A673 (cell line): ENCODE measurements around the gene TRAK1. TPM values are rescaled to one million over a fixed set of nuclear protein-coding genes. Genes with fewer than 3 reads are reported as not detected.

ENCODE experiments used
- BruUV-seq: library from RNA; stranded (reverse); fragments of 400-500 nt; replicated peaks from 2 replicates; lab custom pipeline; 2021; lab: Mats Ljungman, UMichigan
- CTCF ChIA-PET: fragments of 300-600 bp; sonication (Branson Sonifier 250); formaldehyde crosslinking; loops from one replicate; lab custom pipeline; 2022; ENCODE audit warnings: antibody characterized with exemption; lab: Charles Lee
- POLR2A ChIA-PET: fragments of 300-600 bp; sonication (Branson Sonifier 250); formaldehyde crosslinking; loops from one replicate; lab custom pipeline; 2022; ENCODE audit warnings: antibody characterized with exemption; ENCODE audit not compliant: low non-redundant PET; lab: Charles Lee
- DNase-seq: peaks from one replicate; pipeline ENCODE4 v3.0.0-alpha.2; 2015; ENCODE audit warnings: low spot score
- H3K27ac ChIP-seq: fragments of 200-600 bp; sonication (generic); 2 replicates; pipeline ENCODE4 v1.5.1; 2016; ENCODE audit warnings: mixed run types, low read depth, mild to moderate bottlenecking, mixed read lengths, antibody characterized with exemption, low read length; ENCODE audit not compliant: poor library complexity, severe bottlenecking
- H3K27me3 ChIP-seq: fragments of 200-600 bp; sonication (generic); replicated peaks from 2 replicates; pipeline ENCODE4 v1.6.1; 2017; ENCODE audit warnings: mixed run types, low read depth, mild to moderate bottlenecking, mixed read lengths, antibody characterized with exemption, low read length; ENCODE audit not compliant: insufficient read depth, poor library complexity
- H3K36me3 ChIP-seq: fragments of 200-600 bp; sonication (generic); 2 replicates; pipeline ENCODE4 v1.6.1; 2016; ENCODE audit warnings: mixed run types, mild to moderate bottlenecking, mixed read lengths, antibody characterized with exemption, low read length; ENCODE audit not compliant: insufficient read depth, poor library complexity, severe bottlenecking
- H3K4me1 ChIP-seq: fragments of 200-600 bp; sonication (generic); 2 replicates; pipeline ENCODE4 v1.6.1; 2017; ENCODE audit warnings: mixed run types, mild to moderate bottlenecking, mixed read lengths, antibody characterized with exemption, low read length; ENCODE audit not compliant: insufficient read depth, poor library complexity, severe bottlenecking
- H3K4me3 ChIP-seq: fragments of 200-600 bp; sonication (generic); 2 replicates; pipeline ENCODE4 v1.5.1; 2016; ENCODE audit warnings: low read depth, mixed run types, mild to moderate bottlenecking, mixed read lengths, low read length; ENCODE audit not compliant: poor library complexity, severe bottlenecking
- H3K9me3 ChIP-seq: fragments of 200-600 bp; sonication (generic); 2 replicates; pipeline ENCODE4 v1.6.1; 2016; ENCODE audit warnings: mixed run types, low read depth, mild to moderate bottlenecking, mixed read lengths, antibody characterized with exemption, low read length; ENCODE audit not compliant: poor library complexity, severe bottlenecking
- EZH2 ChIP-seq: fragments of 200-600 bp; sonication (generic); IDR thresholded peaks from 2 replicates; pipeline ENCODE4 v1.6.1; 2017; ENCODE audit warnings: borderline replicate concordance, low read depth, mild to moderate bottlenecking, mixed read lengths, antibody characterized with exemption, low read length; ENCODE audit not compliant: poor library complexity, severe bottlenecking
- intact Hi-C: fragments of 100-400 bp; cut with micrococcal nuclease; formaldehyde crosslinking; loops from one replicate; pipeline ENCODE4 v1.10.0; 2022; ENCODE audit not compliant: unreplicated experiment
- total RNA-seq: library from RNA; stranded (reverse); gene quantifications from 2 replicates; pipeline ENCODE4 v1.2.3, GENCODE V29; 2021
- TF ChIP-seq, protein P1 (sequence below): fragments of 300-800, 200-600 bp; sonication (generic); conservative IDR thresholded peaks from 2 replicates; pipeline ENCODE4 v1.5.1; 2017; ENCODE audit warnings: low read depth, mild to moderate bottlenecking, antibody characterized with exemption, low read length, moderate library complexity, mixed read lengths

TRAK1 gene
- total RNA-seq, 1 experiment from 2014 or later = 16.3 TPM

DNA sequence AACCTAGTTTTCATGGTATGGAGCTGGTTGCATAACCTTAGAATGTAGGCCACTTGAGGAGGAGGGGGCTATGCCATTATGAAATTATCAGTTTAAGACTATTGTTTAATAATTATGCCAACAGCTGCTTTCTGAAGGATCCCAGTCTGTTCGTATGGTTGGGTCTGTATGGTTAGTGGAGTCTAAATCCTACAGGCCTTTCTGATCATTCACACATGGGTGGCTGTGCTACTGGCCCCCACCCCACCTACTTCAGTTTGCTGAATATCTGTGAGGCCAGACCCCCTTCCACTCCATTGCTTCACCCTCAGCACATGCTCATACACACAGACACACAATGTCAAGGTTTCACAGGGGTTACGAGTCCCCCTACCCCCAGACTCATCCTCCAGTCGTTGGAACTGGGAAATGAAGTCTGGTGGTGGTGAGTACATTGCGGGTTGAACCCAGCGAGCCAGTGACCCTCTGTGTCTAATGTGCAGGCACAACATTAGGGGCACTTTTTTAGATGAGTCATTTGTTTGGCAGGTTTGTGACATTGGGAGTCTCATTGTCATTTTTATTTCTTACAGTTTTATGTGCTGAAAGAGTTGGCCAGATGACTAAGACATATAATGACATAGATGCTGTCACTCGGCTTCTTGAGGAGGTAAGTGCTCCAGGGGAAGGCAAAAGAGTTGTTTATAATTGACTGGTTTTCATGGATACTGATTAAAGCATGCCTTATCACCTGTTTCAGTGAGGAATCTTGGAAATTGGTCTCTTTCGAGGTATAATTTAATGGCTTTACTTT is 85.3 kb downstream of the TRAK1 start:
- no peak for TF ChIP-seq EZH2
- TF ChIP-seq, protein P1, sequence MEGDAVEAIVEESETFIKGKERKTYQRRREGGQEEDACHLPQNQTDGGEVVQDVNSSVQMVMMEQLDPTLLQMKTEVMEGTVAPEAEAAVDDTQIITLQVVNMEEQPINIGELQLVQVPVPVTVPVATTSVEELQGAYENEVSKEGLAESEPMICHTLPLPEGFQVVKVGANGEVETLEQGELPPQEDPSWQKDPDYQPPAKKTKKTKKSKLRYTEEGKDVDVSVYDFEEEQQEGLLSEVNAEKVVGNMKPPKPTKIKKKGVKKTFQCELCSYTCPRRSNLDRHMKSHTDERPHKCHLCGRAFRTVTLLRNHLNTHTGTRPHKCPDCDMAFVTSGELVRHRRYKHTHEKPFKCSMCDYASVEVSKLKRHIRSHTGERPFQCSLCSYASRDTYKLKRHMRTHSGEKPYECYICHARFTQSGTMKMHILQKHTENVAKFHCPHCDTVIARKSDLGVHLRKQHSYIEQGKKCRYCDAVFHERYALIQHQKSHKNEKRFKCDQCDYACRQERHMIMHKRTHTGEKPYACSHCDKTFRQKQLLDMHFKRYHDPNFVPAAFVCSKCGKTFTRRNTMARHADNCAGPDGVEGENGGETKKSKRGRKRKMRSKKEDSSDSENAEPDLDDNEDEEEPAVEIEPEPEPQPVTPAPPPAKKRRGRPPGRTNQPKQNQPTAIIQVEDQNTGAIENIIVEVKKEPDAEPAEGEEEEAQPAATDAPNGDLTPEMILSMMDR = no peak
- POLR2A ChIA-PET = no interaction called here
- Histone ChIP-seq H3K4me1 (peaks cover 12% of the 10 kb centered on the region), H3K4me3 (no peak overlapping the region), H3K27ac (no peak overlapping the region), H3K9me3 (no peaks in the 10 kb centered on the region), H3K27me3 (no peaks in the 10 kb centered on the region), H3K36me3 (no peaks in the 10 kb centered on the region)
- CTCF ChIA-PET = no interaction called here
- no TSS peak for BruUV-seq
- intact Hi-C loops = no loop called here
- peak; percentile 17 for DNase-seq

DNA sequence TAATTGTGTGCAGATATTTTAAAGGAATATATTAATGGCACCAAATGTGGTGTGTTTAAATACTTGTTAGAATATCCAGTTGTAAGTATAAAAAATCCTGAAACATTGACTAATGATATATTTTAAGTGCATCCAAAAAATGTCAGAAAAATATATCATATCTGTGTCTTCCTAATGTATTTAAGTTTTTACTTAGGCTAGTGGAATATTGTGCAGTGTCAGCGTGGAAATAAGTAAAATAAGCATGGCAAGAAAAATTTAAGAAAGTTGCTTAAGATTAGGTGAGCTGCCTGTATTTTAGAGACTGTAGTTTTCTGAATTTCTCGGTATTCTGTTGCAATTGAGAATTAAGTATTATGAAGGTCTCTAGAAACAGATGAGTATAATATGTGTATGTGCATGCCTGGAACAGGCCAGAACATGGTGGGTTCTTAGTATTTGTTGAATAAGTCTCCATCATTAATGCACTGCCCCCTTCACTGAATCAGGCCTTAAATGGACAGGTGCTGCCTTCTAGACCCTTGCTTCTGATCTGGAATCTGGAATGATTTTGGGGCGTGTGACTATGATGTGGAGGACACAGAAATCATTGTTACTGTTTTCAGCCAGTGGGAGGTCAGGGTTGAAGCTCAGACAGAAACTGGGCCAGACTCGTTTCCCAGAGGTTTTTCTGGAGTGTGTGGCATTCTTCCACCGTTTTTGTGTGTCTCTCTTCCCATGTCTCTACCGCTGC is 86.1 kb downstream of the TRAK1 start:
- BruUV-seq = no TSS peak
- H3K4me1 ChIP-seq = peaks cover 12% of the 10 kb centered on the region
- H3K9me3 ChIP-seq = no peaks in the 10 kb centered on the region
- TF ChIP-seq, protein P1 = no peak
- no peak for TF ChIP-seq EZH2
- POLR2A ChIA-PET = no interaction called here
- H3K27me3 ChIP-seq = no peaks in the 10 kb centered on the region
- H3K4me3 ChIP-seq = no peak overlapping the region
- DNase-seq = no peak
- CTCF ChIA-PET = no interaction called here
- H3K27ac ChIP-seq = no peak overlapping the region
- intact Hi-C loops = no loop called here
- H3K36me3 ChIP-seq = no peaks in the 10 kb centered on the region

DNA sequence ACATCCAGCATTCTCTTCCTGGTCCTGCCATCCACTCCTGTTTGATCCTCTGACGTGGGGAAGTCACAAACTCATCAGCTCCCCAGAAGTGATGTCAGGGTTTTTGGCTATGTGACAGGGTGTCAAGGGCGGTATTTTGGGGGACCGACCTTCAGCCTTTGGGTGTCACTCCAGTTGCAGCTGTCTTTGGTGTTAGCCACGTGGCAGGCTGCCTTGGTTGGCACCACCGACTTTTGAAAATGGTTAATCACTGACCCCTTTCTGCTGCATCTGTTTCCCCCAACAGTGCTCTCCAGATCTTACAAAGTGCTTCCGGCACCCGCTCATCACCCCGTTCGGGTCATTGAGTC is 86.6 kb downstream of the TRAK1 start:
- Histone ChIP-seq H3K4me1 (peaks cover 12% of the 10 kb centered on the region), H3K27me3 (no peaks in the 10 kb centered on the region), H3K4me3 (no peak overlapping the region), H3K27ac (no peak overlapping the region), H3K9me3 (no peaks in the 10 kb centered on the region), H3K36me3 (no peaks in the 10 kb centered on the region)
- TF ChIP-seq, protein P1 = no peak
- TF ChIP-seq EZH2 = no peak
- intact Hi-C loops = no loop called here
- BruUV-seq = no TSS peak
- ChIA-PET CTCF (no interaction called here), POLR2A (no interaction called here)
- DNase-seq = no peak
